ENCODE data around the gene SOX13.

DNA sequence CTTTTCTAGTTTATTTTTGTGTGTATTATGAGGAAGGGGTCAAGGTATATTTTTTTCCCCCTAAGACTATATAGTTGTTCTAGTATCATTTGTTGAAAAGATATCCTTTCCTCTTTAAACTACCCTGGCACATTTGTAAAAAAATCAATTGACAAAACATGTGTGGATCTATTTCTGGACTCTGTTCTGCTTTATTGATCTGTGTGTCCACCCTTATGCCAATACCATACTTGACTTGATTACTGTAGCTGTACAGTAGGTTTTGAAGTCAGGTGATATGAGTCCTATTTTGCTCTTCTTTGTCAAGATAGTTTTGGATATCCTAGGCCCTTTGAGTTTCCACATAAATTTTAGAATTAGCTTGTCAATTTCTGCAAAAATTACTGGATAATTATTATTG is 21.2 kb upstream of the SOX13 start:
- TF ChIP-seq, protein P1, sequence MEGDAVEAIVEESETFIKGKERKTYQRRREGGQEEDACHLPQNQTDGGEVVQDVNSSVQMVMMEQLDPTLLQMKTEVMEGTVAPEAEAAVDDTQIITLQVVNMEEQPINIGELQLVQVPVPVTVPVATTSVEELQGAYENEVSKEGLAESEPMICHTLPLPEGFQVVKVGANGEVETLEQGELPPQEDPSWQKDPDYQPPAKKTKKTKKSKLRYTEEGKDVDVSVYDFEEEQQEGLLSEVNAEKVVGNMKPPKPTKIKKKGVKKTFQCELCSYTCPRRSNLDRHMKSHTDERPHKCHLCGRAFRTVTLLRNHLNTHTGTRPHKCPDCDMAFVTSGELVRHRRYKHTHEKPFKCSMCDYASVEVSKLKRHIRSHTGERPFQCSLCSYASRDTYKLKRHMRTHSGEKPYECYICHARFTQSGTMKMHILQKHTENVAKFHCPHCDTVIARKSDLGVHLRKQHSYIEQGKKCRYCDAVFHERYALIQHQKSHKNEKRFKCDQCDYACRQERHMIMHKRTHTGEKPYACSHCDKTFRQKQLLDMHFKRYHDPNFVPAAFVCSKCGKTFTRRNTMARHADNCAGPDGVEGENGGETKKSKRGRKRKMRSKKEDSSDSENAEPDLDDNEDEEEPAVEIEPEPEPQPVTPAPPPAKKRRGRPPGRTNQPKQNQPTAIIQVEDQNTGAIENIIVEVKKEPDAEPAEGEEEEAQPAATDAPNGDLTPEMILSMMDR (IDR thresholded peaks at IDR 0.05), result no peak
- TF ChIP-seq EZH2 (IDR thresholded peaks at IDR 0.05) (no peak), EZH2phosphoT487 (IDR thresholded peaks at IDR 0.05) (no peak)

All from neural progenitor cell (in vitro differentiated cells).